PC-3 (cell line): Measurements from ENCODE around the gene ASIC3. TPM values are rescaled to one million over a fixed set of nuclear protein-coding genes. Genes with fewer than 3 reads are reported as not detected.

Experiments
- ATAC-seq: fragments of 200-7000 bp; cut with Tn5 transposase; 2 replicates; pipeline ENCODE4 v1.9.1; 2020; ENCODE audit warnings: mild to moderate bottlenecking, moderate library complexity
- BruUV-seq: library from RNA; stranded (reverse); fragments of 400-500 nt; replicated peaks from 2 replicates; lab custom pipeline; 2021; lab: Mats Ljungman, UMichigan
- CTCF ChIA-PET: fragments of 300-600 bp; sonication (Branson Sonifier 250); formaldehyde crosslinking; loops from one replicate; lab custom pipeline; 2022; ENCODE audit warnings: antibody characterized with exemption; lab: Charles Lee
- POLR2A ChIA-PET: fragments of 300-600 bp; sonication (Branson Sonifier 250); formaldehyde crosslinking; loops from one replicate; lab custom pipeline; 2022; ENCODE audit warnings: antibody characterized with exemption; ENCODE audit not compliant: unreplicated experiment; lab: Charles Lee
- DNase-seq: peaks from one replicate; pipeline ENCODE4 v3.0.0-alpha.2; 2015
- H2AFZ ChIP-seq: fragments of 300-600 bp; sonication (generic); 2 replicates; pipeline ENCODE4 v1.6.0; 2016; ENCODE audit warnings: antibody characterized with exemption, low read length
- H3F3A ChIP-seq: fragments of 300-600 bp; sonication (generic); one replicate; pipeline ENCODE4 v1.6.0; 2017; ENCODE audit warnings: antibody characterized with exemption, low read length, control low read depth, mild to moderate bottlenecking; ENCODE audit not compliant: unreplicated experiment
- H3K27ac ChIP-seq: fragments of 300-600 bp; sonication (generic); 2 replicates; pipeline ENCODE4 v1.5.1; 2016; ENCODE audit warnings: mild to moderate bottlenecking, low read length
- H3K27me3 ChIP-seq: fragments of 300-600 bp; sonication (generic); 2 replicates; pipeline ENCODE4 v1.6.1; 2016; ENCODE audit warnings: low read length, mixed read lengths
- H3K36me3 ChIP-seq: fragments of 300-600 bp; sonication (generic); 2 replicates; pipeline ENCODE4 v1.6.1; 2016; ENCODE audit warnings: low read depth, mixed run types, low read length, mixed read lengths
- H3K4me1 ChIP-seq: fragments of 300-600 bp; sonication (generic); 2 replicates; pipeline ENCODE4 v1.5.1; 2016; ENCODE audit warnings: low read length; ENCODE audit not compliant: insufficient read depth
- H3K4me2 ChIP-seq: fragments of 300-600 bp; sonication (generic); 2 replicates; pipeline ENCODE4 v1.6.0; 2016; ENCODE audit warnings: low read length
- H3K4me3 ChIP-seq: fragments of 300-600 bp; sonication (generic); 2 replicates; pipeline ENCODE4 v1.5.1; 2016; ENCODE audit warnings: mild to moderate bottlenecking, low read length, mixed read lengths
- H3K79me2 ChIP-seq: fragments of 300-600 bp; sonication (generic); 2 replicates; pipeline ENCODE4 v1.6.1; 2017; ENCODE audit warnings: low read length, mixed read lengths
- H3K9ac ChIP-seq: fragments of 300-600 bp; sonication (generic); 2 replicates; pipeline ENCODE4 v1.6.0; 2016; ENCODE audit warnings: mild to moderate bottlenecking, low read length
- H3K9me2 ChIP-seq: fragments of 300-600 bp; sonication (generic); replicated peaks from 2 replicates; pipeline ENCODE4 v1.6.1; 2016; ENCODE audit warnings: mixed run types, low read length, mixed read lengths
- H3K9me3 ChIP-seq: fragments of 300-600 bp; sonication (generic); 2 replicates; pipeline ENCODE4 v1.6.1; 2016; ENCODE audit warnings: low read length, mixed read lengths
- H4K20me1 ChIP-seq: fragments of 300-600 bp; sonication (generic); 2 replicates; pipeline ENCODE4 v1.6.1; 2016; ENCODE audit warnings: low read length, mixed read lengths
- EZH2 ChIP-seq: fragments of 300-600 bp; sonication (generic); IDR thresholded peaks from one replicate; pipeline ENCODE4 v1.6.1; 2017; ENCODE audit warnings: antibody characterized with exemption, mild to moderate bottlenecking, low read length; ENCODE audit not compliant: unreplicated experiment
- EZH2phosphoT487 ChIP-seq: fragments of 300-600 bp; sonication (generic); IDR thresholded peaks from 2 replicates; pipeline ENCODE4 v1.6.1; 2018; ENCODE audit warnings: mild to moderate bottlenecking, antibody characterized with exemption, low read length, borderline replicate concordance
- intact Hi-C: fragments of 100-400 bp; cut with micrococcal nuclease; formaldehyde crosslinking; loops from 2 replicates; pipeline ENCODE4 v1.9.0; 2023
- total RNA-seq: library from RNA; depleted of rRNA; stranded (reverse); fragments of >200 nt; gene quantifications from 2 replicates; pipeline ENCODE4 v1.2.3, GENCODE V29; 2014
- TF ChIP-seq, protein P1 (sequence below): fragments of 300-600 bp; sonication (generic); conservative IDR thresholded peaks from 2 replicates; pipeline ENCODE4 v1.5.1; 2017; ENCODE audit warnings: antibody characterized with exemption, low read depth, mild to moderate bottlenecking, low read length

The ASIC3 gene
- total RNA-seq, 1 experiment from 2014 or later: 1.7 TPM

GRCh38 chr7:151053751-151054150 is 5.4 kb downstream of the ASIC3 start:
- no peaks in the 10 kb centered on the region for H3K79me2 ChIP-seq
- no peaks in the 10 kb centered on the region for H3F3A ChIP-seq
- DNase-seq (no peak), ATAC-seq (no peak)
- H3K27me3 ChIP-seq: no peaks in the 10 kb centered on the region
- CTCF ChIA-PET: no interaction called here
- no peak overlapping the region for H3K4me3 ChIP-seq
- no peak overlapping the region for H3K27ac ChIP-seq
- TSS peak; percentile 11 for BruUV-seq
- TF ChIP-seq, protein P1, sequence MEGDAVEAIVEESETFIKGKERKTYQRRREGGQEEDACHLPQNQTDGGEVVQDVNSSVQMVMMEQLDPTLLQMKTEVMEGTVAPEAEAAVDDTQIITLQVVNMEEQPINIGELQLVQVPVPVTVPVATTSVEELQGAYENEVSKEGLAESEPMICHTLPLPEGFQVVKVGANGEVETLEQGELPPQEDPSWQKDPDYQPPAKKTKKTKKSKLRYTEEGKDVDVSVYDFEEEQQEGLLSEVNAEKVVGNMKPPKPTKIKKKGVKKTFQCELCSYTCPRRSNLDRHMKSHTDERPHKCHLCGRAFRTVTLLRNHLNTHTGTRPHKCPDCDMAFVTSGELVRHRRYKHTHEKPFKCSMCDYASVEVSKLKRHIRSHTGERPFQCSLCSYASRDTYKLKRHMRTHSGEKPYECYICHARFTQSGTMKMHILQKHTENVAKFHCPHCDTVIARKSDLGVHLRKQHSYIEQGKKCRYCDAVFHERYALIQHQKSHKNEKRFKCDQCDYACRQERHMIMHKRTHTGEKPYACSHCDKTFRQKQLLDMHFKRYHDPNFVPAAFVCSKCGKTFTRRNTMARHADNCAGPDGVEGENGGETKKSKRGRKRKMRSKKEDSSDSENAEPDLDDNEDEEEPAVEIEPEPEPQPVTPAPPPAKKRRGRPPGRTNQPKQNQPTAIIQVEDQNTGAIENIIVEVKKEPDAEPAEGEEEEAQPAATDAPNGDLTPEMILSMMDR: no peak
- H4K20me1 ChIP-seq: no peaks in the 10 kb centered on the region
- H3K9ac ChIP-seq: no peak overlapping the region
- H3K9me3 ChIP-seq: no peaks in the 10 kb centered on the region
- H3K9me2 ChIP-seq: no peaks in the 10 kb centered on the region
- peaks cover 14% of the 10 kb centered on the region for H3K4me1 ChIP-seq
- H2AFZ ChIP-seq: no peak overlapping the region
- no peak overlapping the region for H3K4me2 ChIP-seq
- no peaks in the 10 kb centered on the region for H3K36me3 ChIP-seq
- POLR2A ChIA-PET: no interaction called here
- intact Hi-C loops: no loop called here

DNA sequence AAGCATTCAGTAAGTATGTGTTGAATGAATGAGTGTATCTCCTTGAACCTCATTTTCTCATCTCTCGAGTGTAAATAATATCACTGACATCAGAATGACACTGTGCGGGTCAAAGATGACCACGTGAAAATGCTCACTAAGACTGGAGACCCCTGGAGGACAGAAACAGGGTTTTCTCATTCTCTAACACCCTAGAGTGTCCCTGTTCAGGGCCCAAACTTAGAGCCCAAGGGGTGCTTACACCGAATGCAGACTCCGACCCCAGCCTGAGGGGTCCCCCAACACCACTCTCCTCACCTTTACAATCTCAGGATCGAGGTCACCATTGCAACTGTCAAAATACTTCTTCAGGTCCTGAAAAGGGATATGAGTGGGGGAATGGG is 7.9 kb downstream of the ASIC3 start:
- no peak overlapping the region for H3K9ac ChIP-seq
- no peak overlapping the region for H3K27ac ChIP-seq
- POLR2A ChIA-PET: no interaction called here
- H3K4me2 ChIP-seq: peak overlapping the region; percentile 95
- CTCF ChIA-PET: no interaction called here
- intact Hi-C loops: no loop called here
- H3K27me3 ChIP-seq: no peaks in the 10 kb centered on the region
- no peaks in the 10 kb centered on the region for H3K36me3 ChIP-seq
- peaks cover 27% of the 10 kb centered on the region for H3K4me1 ChIP-seq
- H4K20me1 ChIP-seq: no peaks in the 10 kb centered on the region
- no peak overlapping the region for H3K4me3 ChIP-seq
- no peak overlapping the region for H2AFZ ChIP-seq
- ATAC-seq (no peak), DNase-seq (no peak)
- H3K9me2 ChIP-seq: no peaks in the 10 kb centered on the region
- peaks cover 18% of the 10 kb centered on the region for H3K79me2 ChIP-seq
- no peaks in the 10 kb centered on the region for H3K9me3 ChIP-seq
- no peak for TF ChIP-seq EZH2phosphoT487
- TF ChIP-seq, protein P1: no peak
- TF ChIP-seq EZH2: no peak
- BruUV-seq: no TSS peak
- H3F3A ChIP-seq: no peaks in the 10 kb centered on the region

DNA sequence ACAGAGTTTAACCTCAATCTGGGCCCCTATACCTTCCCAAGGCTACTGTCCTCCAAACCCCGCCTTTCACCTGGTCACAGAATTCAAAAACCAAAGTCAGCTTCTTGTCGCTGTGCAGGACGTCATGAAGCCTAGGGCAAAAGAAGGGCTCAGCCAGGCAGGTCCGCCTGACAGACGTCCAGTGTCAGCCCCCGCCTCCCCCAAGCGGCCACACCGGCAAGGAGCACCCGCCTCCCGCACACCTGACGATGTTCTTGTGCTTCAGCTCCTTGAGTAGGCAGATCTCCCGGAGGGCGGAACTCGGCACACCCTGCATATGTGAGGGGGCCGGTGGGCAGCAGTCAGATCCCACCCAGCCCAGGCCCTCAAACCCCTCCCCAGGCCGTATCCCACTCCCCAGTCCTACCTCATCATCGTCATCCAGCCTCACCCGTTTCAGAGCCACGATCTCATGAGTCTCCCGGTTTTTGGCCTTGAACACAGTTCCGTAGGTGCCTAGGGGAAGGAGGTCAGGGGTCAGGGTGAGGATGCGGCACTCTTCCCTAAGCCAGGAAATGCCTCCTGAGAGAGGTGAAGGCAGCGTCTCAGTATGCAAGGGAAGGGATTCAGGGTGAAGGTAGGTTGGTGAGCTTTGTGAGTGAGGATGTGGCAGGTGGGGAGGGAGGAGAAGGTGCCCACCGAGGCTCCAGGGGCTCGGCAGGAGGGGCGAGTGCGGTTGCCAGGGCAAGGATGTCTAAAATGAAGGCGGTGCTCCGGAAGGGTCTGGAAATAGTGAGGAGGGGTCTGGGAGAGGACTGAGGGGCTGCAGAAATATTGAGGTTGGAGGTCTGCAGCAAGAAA is 8.6 kb downstream of the ASIC3 start:
- Histone ChIP-seq H3K9ac (peak overlapping the region; percentile 63), H3K4me1 (peaks cover 33% of the 10 kb centered on the region), H3K36me3 (no peaks in the 10 kb centered on the region), H3K27ac (no peak overlapping the region), H2AFZ (peak overlapping the region; percentile 78), H3K4me3 (peak overlapping the region; percentile 86), H3K9me3 (no peaks in the 10 kb centered on the region), H4K20me1 (no peaks in the 10 kb centered on the region), H3K27me3 (no peaks in the 10 kb centered on the region), H3F3A (no peaks in the 10 kb centered on the region), H3K9me2 (no peaks in the 10 kb centered on the region), H3K79me2 (peaks cover 24% of the 10 kb centered on the region), H3K4me2 (peak overlapping the region; percentile 95)
- CTCF ChIA-PET: no interaction called here
- DNase-seq: peak; percentile 20
- TF ChIP-seq EZH2phosphoT487 (no peak), EZH2 (no peak)
- TF ChIP-seq, protein P1: no peak
- intact Hi-C loops: no loop called here
- POLR2A ChIA-PET: no interaction called here
- BruUV-seq: no TSS peak
- ATAC-seq: no peak
